HCT116 (cell line): Measurements from ENCODE around the gene CALN1. TPM values are rescaled to one million over a fixed set of nuclear protein-coding genes. Genes with fewer than 3 reads are reported as not detected.

Experiments used
- ATAC-seq: fragments of 200-7000 bp; cut with Tn5 transposase; 2 replicates; pipeline ENCODE4 v1.9.1; 2020; ENCODE audit warnings: mild to moderate bottlenecking, moderate library complexity
- BruUV-seq: library from RNA; stranded (reverse); fragments of 400-500 nt; replicated peaks from 2 replicates; lab custom pipeline; 2021; lab: Mats Ljungman, UMichigan
- CTCF ChIA-PET: fragments of 300-600 bp; sonication (Branson Sonifier 250); formaldehyde crosslinking; loops from one replicate; lab custom pipeline; 2021; ENCODE audit warnings: antibody characterized with exemption; lab: Charles Lee
- POLR2A ChIA-PET: fragments of 300-600, 350-600 bp; sonication (Branson Sonifier 250); formaldehyde crosslinking; loops from one replicate; lab custom pipeline; 2021; ENCODE audit warnings: antibody characterized with exemption; lab: Charles Lee
- RAD21 ChIA-PET, 2 experiments: fragments of 300-600 bp; sonication (Branson Sonifier 250); formaldehyde crosslinking; loops; one replicate each; lab custom pipeline; 2023; ENCODE audit warnings: low total read pairs in 2 of 2; ENCODE audit not compliant: uncharacterized antibody in 2 of 2, unreplicated experiment in 2 of 2, low non-redundant PET in 1 of 2; lab: Charles Lee
- DNase-seq: peaks from one replicate; pipeline ENCODE4 v3.0.0-alpha.2; 2010; ENCODE audit warnings: low read depth, low spot score
- H2AFZ ChIP-seq: fragments of 200-600 bp; shearing (Covaris generic), sonication (generic); 2 replicates; pipeline ENCODE4 v1.6.1; 2017; ENCODE audit warnings: low read depth, mixed run types, mixed read lengths, antibody characterized with exemption, low read length; ENCODE audit not compliant: poor library complexity, severe bottlenecking
- H3K27ac ChIP-seq: 2 replicates; pipeline ENCODE4 v1.5.1; 2012; ENCODE audit warnings: low read depth, low read length
- H3K27me3 ChIP-seq: fragments of 200-600 bp; sonication (generic); 2 replicates; pipeline ENCODE4 v1.6.1; 2016; ENCODE audit warnings: mixed run types, low read length, mixed read lengths; ENCODE audit not compliant: insufficient read depth
- H3K36me3 ChIP-seq, 2 experiments: fragments of 200-500 bp in 1 of 2; fragments of 200-600 bp in 1 of 2; sonication (Bioruptor generic) in 1 of 2; sonication (generic) in 1 of 2; 2 replicates each; pipeline versions ENCODE4 v1.5.1 to v1.6.1; 2014 to 2016; ENCODE audit warnings: low read length in 2 of 2, inconsistent platforms in 1 of 2, mixed read lengths in 1 of 2, mixed run types in 1 of 2; ENCODE audit not compliant: insufficient read depth in 2 of 2, control insufficient read depth in 1 of 2
- H3K4me1 ChIP-seq, 2 experiments: fragments of 200-600 bp in 1 of 2; sonication (generic) in 1 of 2; 2 replicates each; pipeline versions ENCODE4 v1.5.1 to v1.6.1; 2012 to 2017; ENCODE audit warnings: low read length in 2 of 2, inconsistent platforms in 1 of 2, mild to moderate bottlenecking in 1 of 2, mixed read lengths in 1 of 2, mixed run types in 1 of 2, moderate library complexity in 1 of 2; ENCODE audit not compliant: insufficient read depth in 2 of 2, control insufficient read depth in 1 of 2
- H3K4me2 ChIP-seq: fragments of 200-600 bp; sonication (generic); 2 replicates; pipeline ENCODE4 v1.6.1; 2017; ENCODE audit warnings: mixed run types, low read length, mixed read lengths
- H3K4me3 ChIP-seq, 2 experiments: fragments of 200-600 bp in 1 of 2; sonication (generic) in 1 of 2; replicated peaks in 1 of 2; 2 replicates each; pipeline ENCODE4 v1.5.1; 2011 to 2016; ENCODE audit warnings: low read length in 2 of 2, control low read depth in 1 of 2, low read depth in 1 of 2, mild to moderate bottlenecking in 1 of 2, mixed read lengths in 1 of 2, mixed run types in 1 of 2
- H3K79me2 ChIP-seq: fragments of 200-600 bp; sonication (generic); 2 replicates; pipeline ENCODE4 v1.6.1; 2017; ENCODE audit warnings: mild to moderate bottlenecking, mixed run types, low read length, moderate library complexity, mixed read lengths; ENCODE audit not compliant: insufficient read depth
- H3K9ac ChIP-seq: fragments of 200-600 bp; sonication (generic); 2 replicates; pipeline ENCODE4 v1.6.1; 2016; ENCODE audit warnings: low read length, mixed read lengths
- H3K9me2 ChIP-seq: fragments of 200-600 bp; sonication (generic), shearing (Covaris generic); 2 replicates; pipeline ENCODE4 v1.6.1; 2017; ENCODE audit warnings: mixed run types, mild to moderate bottlenecking, moderate library complexity; ENCODE audit not compliant: insufficient read depth
- H3K9me3 ChIP-seq, 2 experiments: fragments of 200-500 bp in 1 of 2; fragments of 200-600 bp in 1 of 2; sonication (Bioruptor generic) in 1 of 2; sonication (generic) in 1 of 2; 2 replicates each; pipeline ENCODE4 v1.6.1; 2014 to 2017; ENCODE audit warnings: low read length in 2 of 2, mixed read lengths in 2 of 2, inconsistent platforms in 1 of 2, low read depth in 1 of 2, mild to moderate bottlenecking in 1 of 2, mixed run types in 1 of 2, moderate library complexity in 1 of 2; ENCODE audit not compliant: control insufficient read depth in 1 of 2, insufficient read depth in 1 of 2
- H4K20me1 ChIP-seq: fragments of 200-600 bp; sonication (generic), shearing (Covaris generic); 2 replicates; pipeline ENCODE4 v1.6.1; 2017; ENCODE audit warnings: mixed run types, mild to moderate bottlenecking, moderate library complexity; ENCODE audit not compliant: insufficient read depth
- ATF3 ChIP-seq: IDR thresholded peaks from 2 replicates; pipeline ENCODE4 v1.6.1; 2012
- FOSL1 ChIP-seq: IDR thresholded peaks from 2 replicates; pipeline ENCODE4 v1.6.1; 2012; ENCODE audit warnings: low read depth
- MAX ChIP-seq: IDR thresholded peaks from 2 replicates; pipeline ENCODE4 v1.6.1; 2012
- POLR2A ChIP-seq: IDR thresholded peaks from 2 replicates; pipeline ENCODE4 v1.7.0; 2011; ENCODE audit warnings: borderline replicate concordance; ENCODE audit not compliant: insufficient read depth, insufficient read length; ENCODE audit errors: extremely low read depth
- POLR2AphosphoS5 ChIP-seq: IDR thresholded peaks from 2 replicates; pipeline ENCODE4 v1.6.1; 2011; ENCODE audit warnings: mild to moderate bottlenecking, low read depth, low read length, moderate library complexity
- SIN3A ChIP-seq: IDR thresholded peaks from 2 replicates; pipeline ENCODE4 v1.6.1; 2012; ENCODE audit warnings: low read depth
- YY1 ChIP-seq: IDR thresholded peaks from 2 replicates; pipeline ENCODE4 v1.6.1; 2011; ENCODE audit warnings: low read length, low read depth, moderate library complexity, mild to moderate bottlenecking; ENCODE audit not compliant: insufficient replicate concordance; ENCODE audit errors: extremely low read depth
- ZBTB33 ChIP-seq: IDR thresholded peaks from 2 replicates; pipeline ENCODE4 v1.6.1; 2011; ENCODE audit warnings: mild to moderate bottlenecking, low read length, moderate library complexity; ENCODE audit not compliant: insufficient replicate concordance; ENCODE audit errors: extremely low read depth
- intact Hi-C: fragments of 100-400 bp; cut with micrococcal nuclease; formaldehyde crosslinking; loops from 2 replicates; pipeline ENCODE4 v1.10.0; 2022
- total RNA-seq: library from RNA; stranded (reverse); gene quantifications from one replicate; pipeline ENCODE4 v1.2.1, GENCODE V29; 2021; ENCODE audit not compliant: unreplicated experiment

Gene CALN1
- total RNA-seq, 1 experiment from 2014 or later: 0.17 TPM

- no peak overlapping the region for H3K4me2 ChIP-seq
- H3K79me2 ChIP-seq: no peaks in the 10 kb centered on the region
- ChIA-PET POLR2A (no interaction called here), CTCF (no interaction called here), RAD21 (no interaction called here)
- no peaks in the 10 kb centered on the region for H3K27me3 ChIP-seq
- DNase-seq: no peak
- intact Hi-C loops: no loop called here
- no peak overlapping the region for H3K9ac ChIP-seq
- no TSS peak for BruUV-seq
- TF ChIP-seq POLR2A (no peak), ATF3 (no peak), SIN3A (no peak), ZBTB33 (no peak), POLR2AphosphoS5 (no peak), FOSL1 (no peak), YY1 (no peak), MAX (no peak)
- no peak overlapping the region for H3K27ac ChIP-seq
- no peak overlapping the region for H2AFZ ChIP-seq
- H3K9me3 ChIP-seq: peaks cover 0 to 3% of the 10 kb centered on the region in 2 experiments; a peak in 1 of 4 replicates
- H3K9me2 ChIP-seq: no peaks in the 10 kb centered on the region
- ATAC-seq: no peak
- no peaks in the 10 kb centered on the region for H3K4me1 ChIP-seq
- no peaks in the 10 kb centered on the region for H3K36me3 ChIP-seq
- H3K4me3 ChIP-seq: no peak overlapping the region
- no peaks in the 10 kb centered on the region for H4K20me1 ChIP-seq
Observed at GRCh38 chr7:72159911-72160310, 252.2 kb downstream of the CALN1 start.
